Upper lobe of left lung (tissue), 6 donors: ENCODE measurements around the gene SLC25A43. TPM values are rescaled to one million over a fixed set of nuclear protein-coding genes. Genes with fewer than 3 reads are reported as not detected.

ENCODE experiments used
- ATAC-seq, 2 donors: fragments of 200-7000 bp; cut with Tn5 transposase; one replicate each; pipeline ENCODE4 v1.9.1; 2022; ENCODE audit warnings: mild to moderate bottlenecking in 2 of 2, moderate library complexity in 2 of 2; ENCODE audit not compliant: low FRiP score in 2 of 2
- DNase-seq, 2 donors: peaks; one replicate each; pipeline ENCODE4 v3.0.0-alpha.2; 2019 to 2020
- H3K27ac ChIP-seq, 4 donors: fragments of 200-600 bp; sonication (generic); one replicate each; pipeline ENCODE4 v1.5.1; 2016 to 2019
- H3K27me3 ChIP-seq, 4 donors: fragments of 200-600 bp; sonication (generic); one replicate each; pipeline ENCODE4 v1.5.1; 2017 to 2019
- H3K36me3 ChIP-seq, 4 donors: fragments of 200-600 bp; sonication (generic); one replicate each; pipeline ENCODE4 v1.5.1; 2016 to 2019
- H3K4me1 ChIP-seq, 4 donors: fragments of 200-600 bp; sonication (generic); one replicate each; pipeline ENCODE4 v1.5.1; 2018 to 2019
- H3K4me3 ChIP-seq, 4 donors: fragments of 200-600 bp; sonication (generic); one replicate each; pipeline ENCODE4 v1.5.1; 2017 to 2019; ENCODE audit warnings: mild to moderate bottlenecking in 2 of 4, moderate library complexity in 1 of 4
- H3K9me3 ChIP-seq, 4 donors: fragments of 200-600 bp; sonication (generic); one replicate each; pipeline ENCODE4 v1.5.1; 2018 to 2019
- EP300 ChIP-seq, 4 donors: sonication (generic); formaldehyde crosslinking; IDR thresholded peaks; one replicate each; pipeline ENCODE4 v1.5.1; 2017; ENCODE audit warnings: antibody characterized with exemption in 4 of 4, control low read depth in 2 of 4
- POLR2A ChIP-seq, 4 donors: fragments of 450-650 bp; IDR thresholded peaks; one replicate each; pipeline ENCODE4 v1.5.1; 2016 to 2017; ENCODE audit warnings: antibody characterized with exemption in 4 of 4, mild to moderate bottlenecking in 2 of 4
- POLR2AphosphoS5 ChIP-seq, 2 donors: sonication (generic); formaldehyde crosslinking; IDR thresholded peaks; one replicate each; pipeline ENCODE4 v1.5.1; 2017; ENCODE audit warnings: antibody characterized with exemption in 2 of 2
- WGBS, 2 donors: methylation state at CpG; one replicate each; pipeline ENCODE4 v1.1.5; 2017 to 2018; 5-methylcytosine and 5-hydroxymethylcytosine counted together
- total RNA-seq, 6 donors: library from RNA; depleted of rRNA in 4 of 6; stranded (reverse); fragments of >200 nt in 4 of 6; gene quantifications; one replicate each; pipeline versions ENCODE4 v1.1.0 to v1.2.1, GENCODE V29; 2016 to 2021
- TF ChIP-seq, protein P1 (sequence below), 6 experiments: fragments of 450-650 bp in 4 of 6; fragments of 200-600 bp in 2 of 6; sonication (generic) in 2 of 6; IDR thresholded peaks; one replicate each; pipeline ENCODE4 v1.5.1; 2016 to 2019; ENCODE audit warnings: antibody characterized with exemption in 6 of 6
- donor health status: DM: no; HTN: no; CAD: no; lungs with moderate emphysema.
- donor health status: DM: no; HTN: yes; CAD: no; lungs with severe emphysema.

Gene SLC25A43
- total RNA-seq, 6 donors from 2014 or later = 11.2 to 27.8 (median 15.8) TPM

DNA sequence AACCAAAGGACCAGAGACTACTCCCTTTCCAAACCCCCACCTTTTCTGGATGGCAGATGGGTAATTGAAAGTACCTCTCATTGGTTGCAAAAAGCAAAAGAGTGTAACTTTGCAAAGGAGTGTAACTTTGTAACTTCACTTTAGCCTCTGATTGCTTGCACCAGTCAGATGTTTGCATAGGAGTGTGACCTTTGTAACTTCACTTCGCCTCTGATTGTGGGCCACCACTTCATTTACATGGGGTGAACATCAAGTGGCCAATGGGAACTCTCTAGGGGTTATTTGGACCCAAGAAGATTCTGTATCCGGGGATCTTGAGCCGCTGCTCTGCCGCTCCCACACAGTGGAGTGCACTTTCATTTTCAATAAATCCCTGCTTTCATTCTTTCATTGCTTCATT is 9.9 kb upstream of the SLC25A43 start:
- H3K4me3 ChIP-seq = no peak overlapping the region
- H3K4me1 ChIP-seq = no peaks in the 10 kb centered on the region
- WGBS, 2 donors = 63 to 76% methylated on average over 3 to 4 of the region's 4 CpGs
- no peak for DNase-seq
- no peak overlapping the region for H3K27ac ChIP-seq
- no peaks in the 10 kb centered on the region for H3K36me3 ChIP-seq
- H3K27me3 ChIP-seq = no peaks in the 10 kb centered on the region
- ATAC-seq = no peak
- no peak for TF ChIP-seq POLR2AphosphoS5 (IDR thresholded peaks at IDR 0.05)
- TF ChIP-seq EP300 (IDR thresholded peaks at IDR 0.05) = no peak
- no peak for TF ChIP-seq POLR2A (IDR thresholded peaks at IDR 0.05)
- TF ChIP-seq, protein P1, sequence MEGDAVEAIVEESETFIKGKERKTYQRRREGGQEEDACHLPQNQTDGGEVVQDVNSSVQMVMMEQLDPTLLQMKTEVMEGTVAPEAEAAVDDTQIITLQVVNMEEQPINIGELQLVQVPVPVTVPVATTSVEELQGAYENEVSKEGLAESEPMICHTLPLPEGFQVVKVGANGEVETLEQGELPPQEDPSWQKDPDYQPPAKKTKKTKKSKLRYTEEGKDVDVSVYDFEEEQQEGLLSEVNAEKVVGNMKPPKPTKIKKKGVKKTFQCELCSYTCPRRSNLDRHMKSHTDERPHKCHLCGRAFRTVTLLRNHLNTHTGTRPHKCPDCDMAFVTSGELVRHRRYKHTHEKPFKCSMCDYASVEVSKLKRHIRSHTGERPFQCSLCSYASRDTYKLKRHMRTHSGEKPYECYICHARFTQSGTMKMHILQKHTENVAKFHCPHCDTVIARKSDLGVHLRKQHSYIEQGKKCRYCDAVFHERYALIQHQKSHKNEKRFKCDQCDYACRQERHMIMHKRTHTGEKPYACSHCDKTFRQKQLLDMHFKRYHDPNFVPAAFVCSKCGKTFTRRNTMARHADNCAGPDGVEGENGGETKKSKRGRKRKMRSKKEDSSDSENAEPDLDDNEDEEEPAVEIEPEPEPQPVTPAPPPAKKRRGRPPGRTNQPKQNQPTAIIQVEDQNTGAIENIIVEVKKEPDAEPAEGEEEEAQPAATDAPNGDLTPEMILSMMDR (IDR thresholded peaks at IDR 0.05) = no peak
- H3K9me3 ChIP-seq = no peaks in the 10 kb centered on the region

DNA sequence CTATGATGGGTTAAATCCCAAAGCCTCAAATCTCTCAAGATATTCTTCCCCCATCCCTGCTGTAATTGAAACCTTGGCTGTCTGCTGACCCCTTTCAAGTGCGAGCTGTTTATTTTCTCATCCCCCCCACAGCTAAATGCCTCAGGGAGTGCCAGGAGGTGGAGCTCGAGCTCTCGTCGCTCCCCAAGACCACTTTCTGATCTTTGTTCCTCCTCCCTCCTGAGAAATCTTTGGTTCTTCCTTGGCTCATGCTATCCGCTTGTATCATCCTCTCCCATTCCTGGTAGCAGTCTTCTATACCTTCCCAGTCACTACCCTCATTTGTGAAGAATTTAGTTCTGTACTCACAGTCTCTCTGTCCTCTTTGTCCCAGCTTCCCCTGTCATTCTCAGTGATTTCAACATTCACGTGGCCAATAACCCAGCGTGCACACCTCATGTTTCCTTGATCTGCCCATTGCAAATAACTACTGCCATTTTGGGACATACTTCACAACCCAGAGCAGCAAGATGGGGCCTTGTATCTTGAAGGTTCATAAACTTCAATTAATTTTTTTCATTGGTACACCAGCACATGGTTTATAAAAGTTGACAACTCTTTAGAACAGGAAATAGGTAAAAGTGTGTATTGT is 9.2 kb upstream of the SLC25A43 start:
- H3K36me3 ChIP-seq = no peaks in the 10 kb centered on the region
- H3K4me1 ChIP-seq = no peaks in the 10 kb centered on the region
- TF ChIP-seq EP300 (IDR thresholded peaks at IDR 0.05) = no peak
- no peak for TF ChIP-seq POLR2AphosphoS5 (IDR thresholded peaks at IDR 0.05)
- TF ChIP-seq, protein P1 (IDR thresholded peaks at IDR 0.05) = no peak
- TF ChIP-seq POLR2A (IDR thresholded peaks at IDR 0.05) = no peak
- 47 to 53% methylated on average over 7 of the region's 7 CpGs for WGBS, 2 donors
- H3K9me3 ChIP-seq = no peaks in the 10 kb centered on the region
- DNase-seq (no peak), ATAC-seq (no peak)
- no peak overlapping the region for H3K4me3 ChIP-seq
- no peak overlapping the region for H3K27ac ChIP-seq
- no peaks in the 10 kb centered on the region for H3K27me3 ChIP-seq

DNA sequence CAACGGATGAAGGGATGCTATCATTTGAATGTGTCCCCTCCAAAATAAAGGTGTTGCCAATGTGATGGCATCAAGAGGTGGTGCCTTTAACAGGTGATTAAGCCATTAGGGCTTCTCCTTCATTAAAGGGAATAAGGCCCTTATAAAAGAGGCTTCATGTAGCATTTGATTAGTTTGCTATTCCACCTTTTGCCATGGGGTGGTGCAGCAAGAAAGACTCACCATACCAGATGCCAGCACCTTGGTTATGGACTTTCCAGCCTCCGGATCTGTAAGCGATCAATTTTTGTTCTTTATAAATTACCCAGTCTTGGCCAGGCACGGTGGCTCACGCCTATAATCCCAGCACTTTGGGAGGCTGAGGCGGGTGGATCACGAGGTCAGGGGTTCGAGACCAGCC is 7.9 kb upstream of the SLC25A43 start:
- no peak for ATAC-seq
- WGBS, 2 donors = 68 to 71% methylated on average over 8 of the region's 8 CpGs
- no peaks in the 10 kb centered on the region for H3K27me3 ChIP-seq
- H3K36me3 ChIP-seq = no peaks in the 10 kb centered on the region
- H3K27ac ChIP-seq = no peak overlapping the region
- H3K4me1 ChIP-seq = no peaks in the 10 kb centered on the region
- DNase-seq = no peak
- no peak for TF ChIP-seq POLR2A (IDR thresholded peaks at IDR 0.05)
- no peak for TF ChIP-seq POLR2AphosphoS5 (IDR thresholded peaks at IDR 0.05)
- no peak for TF ChIP-seq EP300 (IDR thresholded peaks at IDR 0.05)
- TF ChIP-seq, protein P1 (IDR thresholded peaks at IDR 0.05) = peak in 2 of 6 experiments; percentile 31 to 35
- no peak overlapping the region for H3K4me3 ChIP-seq
- no peaks in the 10 kb centered on the region for H3K9me3 ChIP-seq

DNA sequence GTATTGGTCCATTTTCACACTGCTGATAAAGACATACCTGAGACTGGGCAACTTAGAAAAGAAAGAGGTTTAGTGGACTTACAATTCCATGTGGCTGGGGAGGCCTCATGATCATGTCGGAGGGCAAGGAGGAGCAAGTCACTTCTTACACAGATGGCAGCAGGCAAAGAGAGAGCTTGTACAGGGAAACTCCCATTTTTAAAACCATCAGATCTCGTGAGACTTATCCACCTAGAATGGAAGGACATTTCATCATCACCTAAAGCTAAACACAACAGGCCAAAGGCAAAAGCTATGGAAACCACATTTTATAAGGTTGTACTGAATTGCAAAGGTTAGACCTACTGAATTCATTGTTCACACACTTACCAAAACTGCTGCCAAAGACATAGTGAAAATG is 6.0 kb upstream of the SLC25A43 start:
- ATAC-seq = no peak
- WGBS, 2 donors = 73% methylated on average over 2 of the region's 2 CpGs; no CpG with 5 or more reads in 1 of the 2 donors
- no peaks in the 10 kb centered on the region for H3K9me3 ChIP-seq
- H3K36me3 ChIP-seq = no peaks in the 10 kb centered on the region
- H3K27me3 ChIP-seq = no peaks in the 10 kb centered on the region
- no peak overlapping the region for H3K27ac ChIP-seq
- TF ChIP-seq POLR2A (IDR thresholded peaks at IDR 0.05) = no peak
- TF ChIP-seq, protein P1 (IDR thresholded peaks at IDR 0.05) = no peak
- no peak for TF ChIP-seq POLR2AphosphoS5 (IDR thresholded peaks at IDR 0.05)
- no peak for TF ChIP-seq EP300 (IDR thresholded peaks at IDR 0.05)
- no peak for DNase-seq
- H3K4me3 ChIP-seq = no peak overlapping the region
- H3K4me1 ChIP-seq = no peaks in the 10 kb centered on the region

DNA sequence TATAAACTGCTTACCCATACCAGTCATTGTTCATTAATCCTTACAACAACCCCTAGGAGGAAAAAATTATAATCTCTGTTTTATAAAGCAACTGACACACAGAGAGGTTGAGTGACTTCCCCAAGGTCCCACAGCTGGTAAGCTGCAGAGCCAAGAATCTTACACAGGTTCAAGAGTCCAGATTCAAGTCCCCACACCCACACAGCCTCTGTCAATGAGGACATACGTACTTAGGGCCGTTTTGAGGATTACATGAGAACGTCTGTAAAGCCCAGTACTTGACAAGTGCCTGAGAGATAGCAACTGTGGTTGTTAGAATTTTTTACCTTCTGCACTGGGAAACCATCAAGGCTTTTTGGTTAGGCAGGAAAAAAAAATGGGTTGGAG is 556 bp upstream of the SLC25A43 start:
- ATAC-seq (peak in 1 of 2 donors; percentile 38), DNase-seq (no peak)
- peak overlapping the region; percentile 22 to 69 (median 66) for H3K4me3 ChIP-seq
- 20 to 25% methylated on average over 2 to 3 of the region's 3 CpGs for WGBS, 2 donors
- no peaks in the 10 kb centered on the region for H3K27me3 ChIP-seq
- H3K36me3 ChIP-seq = no peaks in the 10 kb centered on the region
- H3K9me3 ChIP-seq = no peaks in the 10 kb centered on the region
- H3K27ac ChIP-seq = peak overlapping the region; percentile 66 to 89 (median 82)
- TF ChIP-seq POLR2A (IDR thresholded peaks at IDR 0.05) (no peak), EP300 (IDR thresholded peaks at IDR 0.05) (no peak), POLR2AphosphoS5 (IDR thresholded peaks at IDR 0.05) (no peak)
- TF ChIP-seq, protein P1 (IDR thresholded peaks at IDR 0.05) = no peak
- peaks cover 0 to 16% (median 0%) of the 10 kb centered on the region in 4 donors for H3K4me1 ChIP-seq
